Karpas-422 (cell line): ENCODE data around the gene ATP9B. TPM values are rescaled to one million over a fixed set of nuclear protein-coding genes. Genes with fewer than 3 reads are reported as not detected.

Experiments used
- DNase-seq: peaks from one replicate; pipeline ENCODE4 v3.0.0-alpha.2; 2015
- H2AFZ ChIP-seq: fragments of 200-600 bp; sonication (generic); 2 replicates; pipeline ENCODE4 v1.6.1; 2014; ENCODE audit warnings: antibody characterized with exemption, low read length, mixed read lengths
- H3K27ac ChIP-seq: fragments of 200-600 bp; sonication (generic); 2 replicates; pipeline ENCODE4 v1.5.1; 2014; ENCODE audit warnings: mild to moderate bottlenecking, low read length, moderate library complexity
- H3K27me3 ChIP-seq: fragments of 200-600 bp; sonication (generic); 2 replicates; pipeline ENCODE4 v1.6.1; 2014; ENCODE audit warnings: low read length, mixed read lengths
- H3K36me3 ChIP-seq: fragments of 200-600 bp; sonication (generic); 2 replicates; pipeline ENCODE4 v1.6.1; 2014; ENCODE audit warnings: low read length, mixed read lengths; ENCODE audit not compliant: insufficient read depth
- H3K4me1 ChIP-seq: fragments of 200-600 bp; sonication (generic); 2 replicates; pipeline ENCODE4 v1.6.1; 2014; ENCODE audit warnings: mild to moderate bottlenecking, low read length, mixed read lengths
- H3K4me2 ChIP-seq: fragments of 200-600 bp; sonication (generic); 2 replicates; pipeline ENCODE4 v1.6.1; 2014; ENCODE audit warnings: low read length, low read depth, mild to moderate bottlenecking; ENCODE audit not compliant: poor library complexity, severe bottlenecking
- H3K4me3 ChIP-seq: fragments of 200-600 bp; sonication (generic); 2 replicates; pipeline ENCODE4 v1.5.1; 2014; ENCODE audit warnings: mild to moderate bottlenecking, antibody characterized with exemption, low read length, mixed read lengths
- H3K79me2 ChIP-seq: fragments of 200-600 bp; sonication (generic); 2 replicates; pipeline ENCODE4 v1.6.1; 2014; ENCODE audit warnings: mild to moderate bottlenecking, low read length, mixed read lengths
- H3K9ac ChIP-seq: fragments of 200-600 bp; sonication (generic); 2 replicates; pipeline ENCODE4 v1.6.0; 2014; ENCODE audit warnings: low read length
- H3K9me2 ChIP-seq: fragments of 200-600 bp; sonication (generic), shearing (Covaris generic); replicated peaks from 2 replicates; pipeline ENCODE4 v1.6.0; 2014; ENCODE audit warnings: mild to moderate bottlenecking, low read length, moderate library complexity; ENCODE audit not compliant: insufficient read depth
- H3K9me3 ChIP-seq: fragments of 300-700, 200-600 bp; sonication (generic); 2 replicates; pipeline ENCODE4 v1.6.1; 2014; ENCODE audit warnings: low read length, mixed read lengths
- H4K20me1 ChIP-seq: fragments of 200-600 bp; sonication (generic); 2 replicates; pipeline ENCODE4 v1.6.1; 2014; ENCODE audit warnings: mild to moderate bottlenecking, antibody characterized with exemption, low read length, low read depth; ENCODE audit not compliant: insufficient read depth
- total RNA-seq: library from RNA; depleted of rRNA; stranded (reverse); fragments of >200 nt; shearing (Covaris generic); gene quantifications from 2 replicates; pipeline ENCODE4 v1.2.3, GENCODE V29; 2014; ENCODE audit warnings: low replicate concordance

ATP9B gene
- total RNA-seq, 1 experiment from 2014 or later, result 65.1 TPM

DNA sequence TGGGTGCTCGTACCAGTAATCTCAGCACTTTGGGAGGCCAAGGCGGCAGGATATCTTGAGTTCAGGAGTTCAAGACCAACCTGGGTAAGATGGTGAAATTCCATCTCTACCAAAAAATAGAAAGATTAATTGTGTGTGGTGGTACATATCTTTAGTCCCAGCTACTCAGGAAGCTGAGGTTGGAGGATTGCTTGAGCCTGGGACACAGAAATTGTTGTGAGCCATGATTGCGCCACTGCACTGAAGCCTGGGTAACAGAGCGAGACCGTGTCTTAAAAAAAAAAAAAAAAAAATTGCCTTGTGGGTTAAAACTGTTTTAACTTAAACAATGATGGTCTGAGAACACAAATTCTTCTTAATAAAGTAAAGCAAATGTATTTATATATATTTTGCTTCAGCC, 49.6 kb downstream of the ATP9B start:
- Histone ChIP-seq H3K27ac (no peak overlapping the region), H3K27me3 (no peaks in the 10 kb centered on the region), H3K4me3 (no peak overlapping the region), H3K79me2 (peaks cover 54% of the 10 kb centered on the region), H3K9me3 (no peaks in the 10 kb centered on the region), H3K9ac (no peak overlapping the region), H3K9me2 (no peaks in the 10 kb centered on the region), H3K4me2 (no peak overlapping the region), H4K20me1 (no peaks in the 10 kb centered on the region), H3K36me3 (peaks cover 35% of the 10 kb centered on the region), H2AFZ (no peak overlapping the region), H3K4me1 (peaks cover 28% of the 10 kb centered on the region)
- DNase-seq, result no peak

DNA sequence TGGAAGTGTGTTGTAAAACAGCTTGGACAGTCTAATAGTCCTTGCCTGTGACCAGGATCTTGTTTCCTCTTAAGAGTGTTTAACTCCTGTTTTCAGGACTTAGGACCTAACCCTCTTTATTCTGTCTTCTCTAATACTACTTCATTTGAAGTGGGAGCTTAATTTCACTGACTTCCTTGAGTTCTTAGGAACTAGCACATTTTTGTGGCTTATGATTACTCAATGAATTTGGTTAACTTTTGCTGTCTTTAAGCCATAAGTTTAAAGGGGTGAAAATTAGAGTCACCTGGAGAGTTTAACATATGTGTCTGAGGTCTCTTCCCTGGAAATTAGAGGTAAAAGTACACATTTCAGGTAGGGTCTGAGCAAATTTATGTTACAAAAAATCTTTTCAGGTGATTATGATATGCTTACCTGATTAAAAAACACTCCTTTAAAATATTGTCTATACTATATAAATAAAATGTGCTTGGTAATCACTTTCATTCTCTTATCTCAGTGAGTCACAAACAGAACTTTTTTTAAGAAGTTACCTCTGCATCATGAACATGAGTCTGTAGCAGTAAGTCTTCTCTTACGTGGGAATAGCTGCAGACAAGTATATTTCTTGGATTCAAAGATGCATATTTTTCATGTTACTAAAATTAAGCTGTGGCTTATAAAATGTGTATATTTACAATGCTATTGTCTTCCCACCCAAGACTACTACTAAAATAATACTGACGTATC, 52.7 kb downstream of the ATP9B start:
- Histone ChIP-seq H3K9me2 (no peaks in the 10 kb centered on the region), H2AFZ (no peak overlapping the region), H3K36me3 (peaks cover 33% of the 10 kb centered on the region), H3K9ac (no peak overlapping the region), H4K20me1 (no peaks in the 10 kb centered on the region), H3K4me3 (no peak overlapping the region), H3K27ac (no peak overlapping the region), H3K27me3 (no peaks in the 10 kb centered on the region), H3K4me1 (peaks cover 29% of the 10 kb centered on the region), H3K9me3 (no peaks in the 10 kb centered on the region), H3K79me2 (peaks cover 54% of the 10 kb centered on the region), H3K4me2 (no peak overlapping the region)
- no peak for DNase-seq

DNA sequence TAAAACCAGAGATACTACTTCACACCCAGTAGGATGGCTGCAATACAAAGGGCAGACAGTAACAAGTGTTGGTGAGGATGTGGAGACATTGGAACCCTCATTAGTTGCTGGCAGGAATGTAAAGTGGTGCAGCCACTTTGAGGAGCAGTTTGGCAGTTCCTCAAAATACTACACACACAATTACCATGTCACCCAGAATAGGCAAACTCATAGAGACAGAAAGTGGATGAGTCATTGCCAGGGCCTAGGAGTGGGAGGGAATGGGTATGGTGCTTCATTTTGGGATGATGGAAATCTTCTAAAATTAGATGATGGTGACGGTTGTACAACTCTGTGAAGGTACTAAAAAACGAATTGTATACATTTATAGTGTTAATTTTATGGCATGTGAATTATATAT, 54.8 kb downstream of the ATP9B start:
- Histone ChIP-seq H4K20me1 (no peaks in the 10 kb centered on the region), H3K9me2 (no peaks in the 10 kb centered on the region), H3K36me3 (peaks cover 46% of the 10 kb centered on the region)

DNA sequence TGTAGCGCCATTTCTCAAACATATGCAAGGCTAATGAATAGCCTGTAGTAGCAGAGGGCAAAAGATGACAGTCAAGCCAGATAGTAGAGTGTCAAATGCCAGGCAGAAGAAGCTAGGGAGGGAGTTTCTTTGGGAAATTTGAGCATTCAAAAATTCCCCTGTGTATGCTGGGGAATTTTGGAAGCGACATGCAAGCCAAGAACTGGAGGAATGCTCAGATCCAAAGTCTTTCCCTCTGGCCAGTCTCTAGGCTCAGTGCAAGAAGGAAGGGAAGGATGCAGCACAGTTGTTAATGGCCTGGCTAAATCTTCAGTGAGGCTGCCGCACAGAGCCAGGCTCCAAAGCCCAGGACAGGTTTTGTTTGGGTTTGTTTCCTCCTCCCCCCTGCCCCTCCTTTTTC, 59.9 kb downstream of the ATP9B start:
- Histone ChIP-seq H3K9me3 (no peaks in the 10 kb centered on the region), H3K27me3 (no peaks in the 10 kb centered on the region), H3K27ac (no peak overlapping the region), H3K79me2 (peaks cover 58% of the 10 kb centered on the region), H3K4me1 (no peaks in the 10 kb centered on the region), H2AFZ (no peak overlapping the region), H3K9ac (no peak overlapping the region), H3K36me3 (peaks cover 28% of the 10 kb centered on the region), H3K4me2 (no peak overlapping the region), H4K20me1 (no peaks in the 10 kb centered on the region), H3K4me3 (no peak overlapping the region), H3K9me2 (no peaks in the 10 kb centered on the region)
- no peak for DNase-seq

More for the DNA sequence above, 54.8 kb downstream of the ATP9B start:
- peaks cover 29% of the 10 kb centered on the region for H3K4me1 ChIP-seq
- no peaks in the 10 kb centered on the region for H3K27me3 ChIP-seq
- no peak overlapping the region for H3K4me2 ChIP-seq
- H3K79me2 ChIP-seq, result peaks cover 63% of the 10 kb centered on the region
- H3K9ac ChIP-seq, result no peak overlapping the region
- H3K4me3 ChIP-seq, result no peak overlapping the region
- H3K9me3 ChIP-seq, result no peaks in the 10 kb centered on the region
- no peak overlapping the region for H3K27ac ChIP-seq
- no peak for DNase-seq
- no peak overlapping the region for H2AFZ ChIP-seq

DNA sequence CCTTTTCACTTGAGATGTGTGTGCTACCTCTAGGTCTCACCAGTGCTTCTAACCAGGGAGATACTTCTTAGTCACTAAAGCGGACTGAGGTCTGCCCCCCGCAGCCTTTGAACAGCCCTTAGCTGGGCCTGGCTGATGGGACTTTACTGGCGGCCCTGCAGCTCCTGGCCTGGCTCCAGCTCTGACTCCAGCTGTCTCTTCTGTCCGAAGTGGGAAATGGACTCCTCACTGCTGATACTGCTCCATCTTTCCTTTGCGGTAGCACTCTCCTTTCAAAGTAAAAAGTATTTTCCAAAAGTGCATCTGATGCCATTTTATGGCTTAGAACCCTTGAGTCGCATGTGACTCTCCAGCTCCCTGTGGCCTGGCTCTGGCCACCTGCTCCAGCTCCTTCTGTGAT, 64.5 kb downstream of the ATP9B start:
- no peak overlapping the region for H2AFZ ChIP-seq
- no peak for DNase-seq
- no peaks in the 10 kb centered on the region for H4K20me1 ChIP-seq
- H3K9me2 ChIP-seq, result no peaks in the 10 kb centered on the region
- H3K4me3 ChIP-seq, result no peak overlapping the region
- H3K9ac ChIP-seq, result no peak overlapping the region
- no peak overlapping the region for H3K4me2 ChIP-seq
- H3K36me3 ChIP-seq, result peaks cover 43% of the 10 kb centered on the region
- no peaks in the 10 kb centered on the region for H3K27me3 ChIP-seq
- H3K79me2 ChIP-seq, result peaks cover 82% of the 10 kb centered on the region
- H3K9me3 ChIP-seq, result no peaks in the 10 kb centered on the region
- no peak overlapping the region for H3K27ac ChIP-seq
- no peaks in the 10 kb centered on the region for H3K4me1 ChIP-seq

DNA sequence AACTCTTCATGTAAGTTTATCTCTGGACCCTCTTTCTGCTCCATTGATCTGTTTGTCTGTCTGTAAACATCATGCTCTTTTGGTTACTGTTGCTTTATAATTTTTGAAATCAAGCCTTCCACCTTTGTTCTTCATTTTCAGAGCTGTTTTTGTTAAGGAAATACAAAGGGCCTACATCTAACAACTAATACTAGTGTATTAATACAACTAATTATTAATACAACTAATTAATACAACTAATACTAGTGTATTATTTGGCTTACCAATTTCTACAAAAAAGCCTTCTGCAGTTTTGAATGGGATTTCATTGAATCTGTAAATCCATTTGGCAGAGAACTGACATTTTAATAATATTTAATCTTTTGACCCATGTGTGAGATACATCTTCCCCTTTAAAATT, 66.7 kb downstream of the ATP9B start:
- no peak overlapping the region for H3K4me2 ChIP-seq
- H3K36me3 ChIP-seq, result peaks cover 39% of the 10 kb centered on the region
- no peaks in the 10 kb centered on the region for H3K9me3 ChIP-seq
- no peaks in the 10 kb centered on the region for H4K20me1 ChIP-seq
- no peak overlapping the region for H3K4me3 ChIP-seq
- H3K9me2 ChIP-seq, result no peaks in the 10 kb centered on the region
- no peak for DNase-seq
- H3K27me3 ChIP-seq, result no peaks in the 10 kb centered on the region
- H3K27ac ChIP-seq, result no peak overlapping the region
- no peak overlapping the region for H2AFZ ChIP-seq
- H3K79me2 ChIP-seq, result peaks cover 92% of the 10 kb centered on the region
- no peaks in the 10 kb centered on the region for H3K4me1 ChIP-seq
- H3K9ac ChIP-seq, result no peak overlapping the region

DNA sequence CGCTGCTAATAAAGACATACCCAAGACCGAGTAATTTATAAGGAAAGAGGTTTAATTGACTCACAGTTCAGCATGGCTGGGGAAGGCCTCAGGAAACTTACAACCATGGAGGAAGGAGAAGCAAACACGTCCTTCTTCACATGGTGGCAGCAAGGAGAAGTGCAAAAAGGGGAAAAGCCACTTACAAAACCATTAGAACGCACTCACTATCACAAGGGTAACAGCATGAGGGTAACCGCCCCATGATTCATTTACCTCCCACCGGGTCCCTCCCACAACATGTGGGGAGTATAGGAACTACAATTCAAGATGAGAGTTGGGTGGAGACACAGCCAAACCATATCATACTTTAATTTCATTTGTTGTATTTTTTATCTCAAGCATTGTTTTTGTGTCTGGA, 67.5 kb downstream of the ATP9B start:
- Histone ChIP-seq H3K79me2 (peaks cover 97% of the 10 kb centered on the region), H3K9ac (no peak overlapping the region), H3K4me2 (no peak overlapping the region), H2AFZ (no peak overlapping the region), H3K4me3 (no peak overlapping the region), H3K27me3 (no peaks in the 10 kb centered on the region), H4K20me1 (no peaks in the 10 kb centered on the region), H3K9me2 (no peaks in the 10 kb centered on the region), H3K36me3 (peaks cover 39% of the 10 kb centered on the region), H3K4me1 (peaks cover under 1% of the 10 kb centered on the region; the same call in 1 of the 2 replicates), H3K27ac (no peak overlapping the region), H3K9me3 (no peaks in the 10 kb centered on the region)
- no peak for DNase-seq

DNA sequence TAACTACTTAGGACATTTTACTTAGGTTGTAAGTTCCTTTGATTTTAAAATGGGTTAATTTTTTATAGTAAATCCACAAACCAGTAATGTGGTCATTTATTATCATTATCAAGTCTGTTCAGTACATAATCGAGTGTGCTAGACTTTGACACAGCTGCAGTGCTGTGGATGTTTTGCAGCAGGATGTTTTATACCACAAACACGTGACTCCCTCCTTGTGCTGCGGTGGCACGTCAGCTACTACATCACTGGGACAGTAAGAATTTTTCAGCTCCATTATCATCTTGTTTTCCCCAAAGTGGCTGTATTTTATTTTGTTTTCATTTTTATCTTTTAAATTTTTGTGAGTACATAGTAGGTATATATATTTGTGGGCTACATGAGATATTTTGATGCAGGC, 70.0 kb downstream of the ATP9B start:
- Histone ChIP-seq H3K9ac (no peak overlapping the region), H2AFZ (no peak overlapping the region)
- DNase-seq, result no peak

More for the DNA sequence above, 70.0 kb downstream of the ATP9B start:
- H3K4me1 ChIP-seq, result peaks cover 16% of the 10 kb centered on the region
- no peak overlapping the region for H3K4me3 ChIP-seq
- peaks cover 39% of the 10 kb centered on the region for H3K36me3 ChIP-seq
- peaks cover 97% of the 10 kb centered on the region for H3K79me2 ChIP-seq
- no peaks in the 10 kb centered on the region for H4K20me1 ChIP-seq
- H3K9me2 ChIP-seq, result no peaks in the 10 kb centered on the region
- H3K27ac ChIP-seq, result no peak overlapping the region
- H3K9me3 ChIP-seq, result no peaks in the 10 kb centered on the region
- H3K4me2 ChIP-seq, result no peak overlapping the region
- H3K27me3 ChIP-seq, result no peaks in the 10 kb centered on the region
